ENCODE data around the gene TTLL3. TPM values are rescaled to one million over a fixed set of nuclear protein-coding genes. Genes with fewer than 3 reads are reported as not detected.

The TTLL3 gene
- total and polyA plus RNA-seq, 2 of the 13 experiments (the other 11 are each of a cell fraction or from before 2014, with no cell fraction given) = 9.5 to 51.2 TPM

DNA sequence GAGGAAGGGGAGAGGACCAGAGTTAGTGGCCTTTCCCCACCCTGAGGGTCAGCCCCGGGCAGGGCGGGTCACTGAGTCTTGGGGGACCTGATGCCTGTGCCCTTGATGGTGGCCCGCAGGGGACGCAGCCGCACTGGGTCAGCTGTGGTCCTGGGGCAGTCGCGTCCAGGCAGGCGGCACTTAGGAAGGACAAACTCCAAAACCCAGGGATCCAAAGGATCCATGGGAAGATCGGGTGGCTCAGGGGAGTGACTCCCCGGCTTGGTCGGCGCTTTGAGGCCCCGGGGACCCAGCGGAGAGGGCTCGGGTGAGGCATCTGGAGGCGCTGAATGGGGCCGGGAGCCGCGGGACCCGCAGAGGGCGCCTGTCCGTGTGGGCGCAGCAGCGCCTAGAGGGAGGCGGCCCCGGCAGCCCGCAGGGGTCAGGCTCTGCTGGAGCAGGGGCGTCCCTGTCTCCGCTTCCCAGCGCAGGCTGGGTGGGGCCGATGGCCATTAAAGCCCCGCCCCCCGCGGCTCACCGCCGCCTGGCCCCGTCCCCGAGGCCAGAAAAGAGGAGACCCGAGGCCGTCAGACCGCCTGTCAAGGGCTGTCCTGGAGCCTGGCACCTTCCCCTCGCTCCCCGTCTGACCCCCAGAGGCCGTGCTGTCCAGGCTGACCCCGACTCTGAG is 52.5 kb downstream of the TTLL3 start (continued):
- TF ChIP-seq ZNF646 (CRISPR knock-in tag; IDR thresholded peaks at IDR 0.05) = no peak
- no peak for TF ChIP-seq MED8 (CRISPR knock-in tag; IDR thresholded peaks at IDR 0.05; ENCODE audit: insufficient replicate concordance)
- TF ChIP-seq SMAD9 (CRISPR knock-in tag; IDR thresholded peaks at IDR 0.05) = no peak
- 0 out of 2 replicates have a peak, but pooled peaks have one; percentile 23 for TF ChIP-seq ZNF792 (CRISPR knock-in tag; IDR thresholded peaks at IDR 0.05)
- TF ChIP-seq ETV5 (CRISPR knock-in tag; IDR thresholded peaks at IDR 0.05; ENCODE audit: borderline replicate concordance) = peak; percentile 39; the same call in 1 of the 2 replicates
- 0 out of 2 replicates have a peak, but pooled peaks have one; percentile 22 for TF ChIP-seq IRF1 (CRISPR knock-in tag; IDR thresholded peaks at IDR 0.05; ENCODE audit: low read depth)
- no peak for TF ChIP-seq ZNF660 (CRISPR knock-in tag; IDR thresholded peaks at IDR 0.05; ENCODE audit: borderline replicate concordance, low read depth)
- no peak for TF ChIP-seq ZNF253 (CRISPR knock-in tag; IDR thresholded peaks at IDR 0.05; ENCODE audit: borderline replicate concordance)
- TF ChIP-seq KLF12 (CRISPR knock-in tag; IDR thresholded peaks at IDR 0.05; ENCODE audit: borderline replicate concordance) = peak; percentile 72; the same call in 1 of the 2 replicates
- no peak for TF ChIP-seq RBAK (CRISPR knock-in tag; IDR thresholded peaks at IDR 0.05)
- TF ChIP-seq ZSCAN12 (CRISPR knock-in tag; IDR thresholded peaks at IDR 0.05) = no peak
- TF ChIP-seq ZNF567 (CRISPR knock-in tag; IDR thresholded peaks at IDR 0.05; ENCODE audit: borderline replicate concordance) = 0 out of 2 replicates have a peak, but pooled peaks have one; percentile 53
- TF ChIP-seq KLF13 (CRISPR knock-in tag; IDR thresholded peaks at IDR 0.05) = no peak
- no peak for TF ChIP-seq KDM5B (CRISPR knock-in tag; IDR thresholded peaks at IDR 0.05; ENCODE audit: borderline replicate concordance)
- no peak for TF ChIP-seq KDM5A (IDR thresholded peaks at IDR 0.05; ENCODE audit: borderline replicate concordance, low read length)
- TF ChIP-seq PPARG (CRISPR knock-in tag; conservative IDR thresholded peaks at IDR 0.05) = peak; percentile 49; the same call in 1 of the 2 replicates
- TF ChIP-seq CCDC6 (CRISPR knock-in tag; IDR thresholded peaks at IDR 0.05) = 0 out of 2 replicates have a peak, but pooled peaks have one; percentile 71
- TF ChIP-seq ZNF44 (CRISPR knock-in tag; IDR thresholded peaks at IDR 0.05) = no peak
- TF ChIP-seq DR1 (CRISPR knock-in tag; IDR thresholded peaks at IDR 0.05) = no peak
- 0 out of 2 replicates have a peak, but pooled peaks have one; percentile 19 for TF ChIP-seq PRMT3 (CRISPR knock-in tag; IDR thresholded peaks at IDR 0.05; ENCODE audit: borderline replicate concordance, low read depth)
- peak; percentile 68 for TF ChIP-seq SPEN (CRISPR knock-in tag; IDR thresholded peaks at IDR 0.05; ENCODE audit: low read depth)
- TF ChIP-seq PLRG1 (conservative IDR thresholded peaks at IDR 0.05) = no peak
- peak; percentile 54; the same call in 1 of the 2 replicates for TF ChIP-seq ZNF441 (CRISPR knock-in tag; IDR thresholded peaks at IDR 0.05; ENCODE audit: borderline replicate concordance)

Data from HepG2 (cell line).